Left ventricle myocardium inferior (tissue), 1 donor: ENCODE measurements around the gene RMND5A. TPM values are rescaled to one million over a fixed set of nuclear protein-coding genes. Genes with fewer than 3 reads are reported as not detected.
"Not testable (repeated sequence)": the region's sequence is repeated elsewhere in the genome, so short reads cannot be mapped to it uniquely, and the experiment has no call there.

ENCODE experiments used
- DNase-seq: peaks from one replicate; pipeline ENCODE4 v3.0.0-alpha.2; 2020
- H3K27ac ChIP-seq: fragments of 200-600 bp; replicated peaks from 2 replicates; pipeline ENCODE4 v1.8.0; 2021
- H3K27me3 ChIP-seq: fragments of 200-600 bp; 2 replicates; pipeline ENCODE4 v1.8.0; 2021; ENCODE audit warnings: low read depth
- H3K36me3 ChIP-seq: fragments of 200-600 bp; 2 replicates; pipeline ENCODE4 v1.8.0; 2021
- H3K4me1 ChIP-seq: fragments of 200-600 bp; 2 replicates; pipeline ENCODE4 v1.8.0; 2021
- H3K4me3 ChIP-seq: fragments of 200-600 bp; 2 replicates; pipeline ENCODE4 v1.8.0; 2021; ENCODE audit warnings: mild to moderate bottlenecking, moderate library complexity
- H3K9me3 ChIP-seq: fragments of 200-600 bp; replicated peaks from 2 replicates; pipeline ENCODE4 v1.8.0; 2021
- intact Hi-C: fragments of 100-400 bp; cut with micrococcal nuclease; formaldehyde crosslinking; loops from one replicate; pipeline ENCODE4 v1.11.0; 2022
- total RNA-seq: library from RNA; stranded (reverse); fragmentation: NEBNext Ultra II Directional; extraction: Animal tissue kit (Norgen Biotek cat#: 25700); gene quantifications from one replicate; pipeline ENCODE4 v1.2.1, GENCODE V29; 2021
- TF ChIP-seq, protein P1 (sequence below): fragments of 200-600 bp; IDR thresholded peaks from 2 replicates; pipeline ENCODE4 v1.8.0; 2021; ENCODE audit warnings: antibody characterized with exemption, mild to moderate bottlenecking, borderline replicate concordance
- donor health status: DM: no; HTN: yes; CAD: no; lungs with severe emphysema.

RMND5A gene
- total RNA-seq, 1 donor from 2014 or later, result 93.7 TPM

DNA sequence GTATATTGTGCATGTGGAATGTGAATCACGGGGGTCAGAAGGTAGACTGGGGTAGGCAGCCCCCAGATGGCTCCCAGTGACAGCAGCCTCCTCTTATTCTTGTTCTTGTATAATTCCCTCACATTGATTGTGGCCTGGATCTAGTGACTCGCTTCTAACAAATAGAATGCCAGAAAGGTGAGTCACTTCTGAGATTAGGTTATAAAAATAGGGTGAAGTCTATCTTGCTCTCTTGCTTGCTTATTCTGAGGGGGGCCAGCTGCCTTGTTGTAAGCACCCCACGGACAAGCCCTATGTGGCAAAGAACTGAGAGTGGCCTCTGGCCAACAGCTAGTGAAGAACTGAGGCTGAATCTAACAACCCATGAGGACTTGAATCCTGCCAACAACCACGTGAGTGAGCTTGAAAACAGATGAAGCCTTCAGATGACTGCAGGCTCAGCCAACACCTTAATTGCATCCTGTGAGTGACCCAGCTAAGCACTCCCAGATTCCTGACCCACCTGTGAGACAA lies 15.6 kb upstream of the RMND5A start:
- Histone ChIP-seq H3K27me3 (no peaks in the 10 kb centered on the region), H3K4me1 (peaks cover 32% of the 10 kb centered on the region), H3K4me3 (peak overlapping the region; percentile 42), H3K27ac (peak overlapping the region; percentile 92), H3K36me3 (no peaks in the 10 kb centered on the region), H3K9me3 (peaks cover 9% of the 10 kb centered on the region)
- intact Hi-C loops, result no loop called here
- peak; percentile 56 for DNase-seq
- TF ChIP-seq, protein P1, sequence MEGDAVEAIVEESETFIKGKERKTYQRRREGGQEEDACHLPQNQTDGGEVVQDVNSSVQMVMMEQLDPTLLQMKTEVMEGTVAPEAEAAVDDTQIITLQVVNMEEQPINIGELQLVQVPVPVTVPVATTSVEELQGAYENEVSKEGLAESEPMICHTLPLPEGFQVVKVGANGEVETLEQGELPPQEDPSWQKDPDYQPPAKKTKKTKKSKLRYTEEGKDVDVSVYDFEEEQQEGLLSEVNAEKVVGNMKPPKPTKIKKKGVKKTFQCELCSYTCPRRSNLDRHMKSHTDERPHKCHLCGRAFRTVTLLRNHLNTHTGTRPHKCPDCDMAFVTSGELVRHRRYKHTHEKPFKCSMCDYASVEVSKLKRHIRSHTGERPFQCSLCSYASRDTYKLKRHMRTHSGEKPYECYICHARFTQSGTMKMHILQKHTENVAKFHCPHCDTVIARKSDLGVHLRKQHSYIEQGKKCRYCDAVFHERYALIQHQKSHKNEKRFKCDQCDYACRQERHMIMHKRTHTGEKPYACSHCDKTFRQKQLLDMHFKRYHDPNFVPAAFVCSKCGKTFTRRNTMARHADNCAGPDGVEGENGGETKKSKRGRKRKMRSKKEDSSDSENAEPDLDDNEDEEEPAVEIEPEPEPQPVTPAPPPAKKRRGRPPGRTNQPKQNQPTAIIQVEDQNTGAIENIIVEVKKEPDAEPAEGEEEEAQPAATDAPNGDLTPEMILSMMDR, result no peak

DNA sequence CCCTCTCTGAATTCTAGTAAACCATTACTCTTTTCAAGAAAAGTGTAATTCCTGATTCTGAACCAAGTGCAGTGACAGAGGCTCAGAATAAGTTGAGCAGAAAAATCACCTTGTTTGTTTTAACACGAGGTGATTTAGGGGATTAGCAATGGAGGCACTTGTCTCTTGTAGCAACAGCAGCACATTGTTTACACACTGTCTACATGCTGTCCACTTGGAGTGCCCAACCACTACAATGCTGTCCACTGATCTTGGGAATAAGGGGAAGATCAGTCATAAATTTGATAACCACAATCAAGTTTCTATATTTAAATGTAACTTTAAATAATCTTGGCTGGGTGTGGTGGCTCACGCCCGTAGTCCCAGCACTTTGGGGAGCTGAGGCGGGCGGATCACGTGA lies 13.9 kb upstream of the RMND5A start:
- Histone ChIP-seq H3K27ac (peak overlapping the region; percentile 92), H3K4me1 (peaks cover 32% of the 10 kb centered on the region), H3K9me3 (peaks cover 9% of the 10 kb centered on the region), H3K36me3 (no peaks in the 10 kb centered on the region), H3K4me3 (no peak overlapping the region), H3K27me3 (no peaks in the 10 kb centered on the region)
- TF ChIP-seq, protein P1, result peak; percentile 10
- no peak for DNase-seq
- intact Hi-C loops, result no loop called here

DNA sequence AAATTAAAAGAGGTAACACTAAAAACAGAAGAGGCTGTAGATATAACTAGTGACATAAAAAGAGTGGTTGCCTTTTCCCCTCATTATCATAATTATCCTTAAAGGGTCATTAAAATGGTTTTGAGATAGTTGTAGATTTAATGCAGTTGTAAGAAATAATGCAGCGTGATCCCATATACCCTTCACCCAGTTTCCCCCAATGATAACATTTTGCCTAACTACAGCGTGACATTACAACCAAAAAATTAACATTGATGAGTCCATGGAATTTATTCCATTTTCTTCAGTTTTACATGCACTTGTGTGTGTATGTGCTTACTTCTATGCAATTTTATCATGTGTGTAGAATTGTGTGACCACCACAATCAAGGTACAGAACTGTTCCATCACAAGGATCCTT lies 13.2 kb upstream of the RMND5A start:
- Histone ChIP-seq H3K27me3 (no peaks in the 10 kb centered on the region), H3K36me3 (no peaks in the 10 kb centered on the region), H3K27ac (peak overlapping the region; percentile 92), H3K9me3 (peaks cover 9% of the 10 kb centered on the region), H3K4me3 (no peak overlapping the region), H3K4me1 (peaks cover 32% of the 10 kb centered on the region)
- no peak for DNase-seq
- intact Hi-C loops, result no loop called here
- TF ChIP-seq, protein P1, result no peak

DNA sequence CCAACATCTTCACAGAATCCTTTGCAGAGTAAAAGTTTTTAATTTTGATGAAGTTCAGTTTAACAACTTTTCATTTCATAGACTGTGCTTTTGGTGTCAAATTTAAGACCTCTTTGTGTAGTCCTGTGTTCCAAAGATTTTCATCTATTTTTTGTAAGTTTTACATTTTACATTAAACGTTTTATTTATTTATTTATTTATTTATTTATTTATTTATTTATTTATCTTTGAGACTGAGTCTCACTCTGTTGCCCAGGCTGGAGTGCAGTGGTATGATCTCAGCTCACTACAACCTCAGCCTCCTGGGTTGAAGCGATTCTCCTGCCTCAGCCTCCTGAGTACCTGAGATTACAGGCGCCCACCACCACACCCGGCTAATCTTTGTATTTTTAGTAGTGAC lies 12.0 kb upstream of the RMND5A start:
- H3K27ac ChIP-seq, H3K36me3 ChIP-seq, H3K9me3 ChIP-seq, H3K4me3 ChIP-seq, DNase-seq, intact Hi-C loops, H3K27me3 ChIP-seq: not testable (repeated sequence)
- peaks cover 31% of the 10 kb centered on the region for H3K4me1 ChIP-seq

DNA sequence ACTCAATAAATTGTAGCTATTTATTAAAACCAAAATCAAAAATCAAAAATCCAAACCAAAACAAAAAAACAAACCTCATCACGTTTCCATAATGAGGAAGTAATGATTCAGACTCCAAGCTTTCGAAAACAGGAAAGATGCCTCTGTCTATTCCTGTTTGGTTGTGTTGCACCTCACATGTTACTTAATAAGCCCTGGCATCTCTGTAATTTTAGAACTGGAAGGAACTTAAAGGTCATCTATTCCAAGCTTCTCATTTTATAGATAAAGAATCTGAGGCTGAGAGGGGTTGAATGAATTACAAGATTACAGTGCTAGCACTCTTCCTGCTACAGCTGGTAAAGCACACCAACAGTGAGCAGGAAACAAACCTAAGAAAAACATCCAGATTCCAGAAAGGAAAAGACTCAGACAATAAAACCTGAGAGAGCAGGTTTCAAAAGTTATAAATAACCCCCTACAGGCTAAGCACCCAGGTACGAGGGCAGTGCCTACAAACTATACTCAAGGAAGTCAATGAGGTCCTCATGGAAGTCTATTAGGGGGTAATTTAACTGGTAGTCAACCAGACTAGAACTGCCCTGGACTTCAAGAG lies 5.4 kb upstream of the RMND5A start:
- intact Hi-C loops, DNase-seq, H3K36me3 ChIP-seq, H3K4me1 ChIP-seq, H3K9me3 ChIP-seq, H3K27me3 ChIP-seq: not testable (repeated sequence)
- peak overlapping the region; percentile 41 for H3K4me3 ChIP-seq
- peak overlapping the region; percentile 81 for H3K27ac ChIP-seq

DNA sequence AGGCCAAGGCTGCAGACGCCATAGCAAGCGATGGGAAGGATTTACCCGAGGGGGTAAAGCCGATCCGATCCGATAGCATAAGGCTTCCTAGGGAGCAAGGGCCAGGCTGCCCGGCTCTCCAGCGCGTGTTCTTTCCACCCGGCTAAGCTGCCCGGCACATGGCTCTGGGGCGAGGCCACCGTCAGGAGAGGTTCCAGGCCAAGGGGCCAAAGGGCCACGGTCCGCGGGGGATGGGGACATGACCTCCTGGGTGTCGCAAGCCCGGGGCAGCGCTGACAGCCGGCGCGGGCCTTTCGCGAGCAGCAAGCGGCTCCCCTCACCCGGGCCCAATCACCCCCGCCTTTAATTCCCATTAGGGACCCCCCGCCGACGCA lies 841 bp upstream of the RMND5A start:
- Histone ChIP-seq H3K4me1 (peaks cover 12% of the 10 kb centered on the region), H3K27ac (peak overlapping the region; percentile 95), H3K4me3 (peak overlapping the region; percentile 83)
- DNase-seq, intact Hi-C loops, H3K9me3 ChIP-seq, H3K36me3 ChIP-seq, H3K27me3 ChIP-seq: not testable (repeated sequence)

DNA sequence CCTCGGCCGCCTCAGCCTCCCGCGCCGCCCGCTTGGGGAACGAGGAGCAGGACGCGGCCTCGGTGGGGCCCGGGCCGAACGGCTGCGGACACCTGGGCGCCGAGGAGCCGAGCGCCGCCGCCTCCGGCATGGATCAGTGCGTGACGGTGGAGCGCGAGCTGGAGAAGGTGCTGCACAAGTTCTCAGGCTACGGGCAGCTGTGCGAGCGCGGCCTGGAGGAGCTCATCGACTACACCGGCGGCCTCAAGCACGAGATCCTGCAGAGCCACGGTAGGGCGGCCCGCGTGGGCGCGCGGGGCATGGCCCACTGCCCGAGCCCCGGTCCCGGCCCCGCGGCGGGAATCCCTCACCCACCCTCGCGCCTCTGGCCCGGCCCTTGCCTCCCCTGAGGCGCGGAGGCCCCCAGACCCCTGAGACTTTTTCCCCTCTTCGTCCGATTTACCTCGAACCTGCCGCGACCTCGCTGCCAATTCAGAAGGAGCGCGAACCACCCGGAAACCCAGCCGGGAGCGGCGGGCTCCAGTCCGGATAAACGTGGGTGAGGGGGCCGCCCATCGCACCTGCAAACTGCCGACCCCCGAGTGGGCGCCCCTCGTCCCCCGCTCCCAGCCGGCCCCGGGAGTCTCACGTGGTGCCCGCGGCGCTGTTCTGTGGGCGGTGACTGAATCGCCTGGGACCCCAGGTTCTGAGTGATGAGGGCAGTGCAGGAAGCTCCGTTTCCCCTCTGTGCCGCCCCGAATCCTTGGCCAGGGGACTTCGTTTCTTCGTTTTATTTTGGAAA lies 639 bp downstream of the RMND5A start:
- H3K27me3 ChIP-seq, intact Hi-C loops, H3K36me3 ChIP-seq, H3K9me3 ChIP-seq, H3K4me1 ChIP-seq: not testable (repeated sequence)
- DNase-seq, result peak; percentile 32
- peak overlapping the region; percentile 95 for H3K27ac ChIP-seq
- peak overlapping the region; percentile 83 for H3K4me3 ChIP-seq

DNA sequence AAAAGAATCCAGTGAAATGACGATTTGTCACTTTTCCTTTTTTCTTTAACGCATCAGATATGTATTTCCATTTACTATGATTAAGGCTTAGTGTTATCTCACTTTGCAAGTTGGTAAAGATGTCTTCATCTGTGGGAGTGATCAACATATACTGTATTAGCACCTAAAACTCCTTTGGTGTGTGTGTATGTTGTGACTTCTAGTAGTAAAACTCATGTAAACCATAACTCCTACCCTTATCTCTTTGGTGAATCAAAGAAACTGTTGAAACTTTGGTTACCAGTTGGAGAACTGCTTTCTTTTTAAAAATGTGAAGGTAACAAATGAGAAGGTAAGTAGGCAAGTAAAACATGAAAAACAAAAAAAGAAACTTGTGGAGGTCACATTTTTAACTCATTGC lies 5.6 kb downstream of the RMND5A start:
- H3K4me1 ChIP-seq, DNase-seq, H3K36me3 ChIP-seq, H3K27me3 ChIP-seq, H3K27ac ChIP-seq, intact Hi-C loops, H3K9me3 ChIP-seq, H3K4me3 ChIP-seq: not testable (repeated sequence)

DNA sequence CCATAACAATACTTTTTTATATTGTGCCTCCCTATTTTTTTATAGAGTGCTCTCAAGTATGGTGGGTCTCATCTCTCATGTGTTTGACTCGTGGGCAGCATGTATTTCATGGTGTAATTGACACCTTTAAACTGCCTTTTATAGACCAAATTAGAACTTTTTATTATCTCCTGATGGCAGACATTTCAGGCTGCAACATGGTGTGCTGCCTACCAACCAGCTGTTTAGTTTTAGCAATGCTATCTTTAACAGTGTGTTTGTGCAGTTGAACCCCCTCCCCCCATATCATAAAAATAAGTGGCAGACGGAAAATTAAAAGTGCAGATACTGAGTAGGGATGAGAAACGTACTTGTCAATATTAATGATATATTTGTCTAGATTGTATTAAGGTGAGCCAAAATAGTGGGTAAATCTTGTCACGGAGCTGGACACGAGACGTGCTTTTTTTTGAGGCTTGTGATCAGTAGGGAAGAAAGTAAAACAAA lies 12.0 kb downstream of the RMND5A start:
- H3K27me3 ChIP-seq, H3K4me3 ChIP-seq, H3K27ac ChIP-seq, H3K4me1 ChIP-seq, H3K9me3 ChIP-seq, DNase-seq, H3K36me3 ChIP-seq, intact Hi-C loops: not testable (repeated sequence)

DNA sequence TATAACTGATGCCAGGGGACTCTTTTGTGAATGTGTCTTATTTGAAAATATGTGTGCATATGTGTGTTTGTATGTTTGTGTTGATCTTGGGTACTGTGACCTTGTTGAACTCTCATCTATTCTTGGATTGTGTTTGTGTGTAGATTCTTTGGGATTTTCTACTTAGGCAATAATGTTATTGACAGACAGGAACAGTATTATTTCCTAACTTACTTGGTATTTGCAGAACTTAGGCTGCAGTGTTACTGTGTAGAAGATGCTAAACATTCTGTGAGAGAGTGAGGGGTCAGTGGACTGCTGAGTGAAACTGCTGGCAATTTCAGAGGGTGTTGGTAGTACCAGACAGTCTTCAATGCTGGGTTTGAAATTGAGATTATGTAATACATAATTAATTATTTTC lies 12.7 kb downstream of the RMND5A start:
- not testable (repeated sequence) for H3K9me3 ChIP-seq

DNA sequence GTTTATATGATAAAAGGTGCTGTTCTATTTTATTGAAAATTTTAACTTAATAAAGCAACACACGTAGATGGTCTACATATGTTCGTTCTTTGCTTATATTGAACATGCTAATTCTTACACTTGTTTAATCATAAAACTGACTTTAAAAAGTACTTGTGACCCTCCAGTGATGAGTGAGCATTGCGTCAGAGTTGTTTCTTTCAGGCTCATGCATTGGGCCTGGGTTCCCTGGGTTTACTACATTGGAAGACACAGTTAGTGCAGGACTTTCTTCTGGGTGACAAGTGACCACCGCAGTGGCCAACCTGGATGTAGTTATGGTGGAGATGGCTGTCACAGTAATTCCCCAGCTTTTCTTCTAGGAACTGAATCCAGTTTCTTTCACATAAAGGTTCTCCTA lies 13.4 kb downstream of the RMND5A start:
- H3K27ac ChIP-seq, H3K36me3 ChIP-seq, H3K4me3 ChIP-seq, H3K27me3 ChIP-seq, H3K9me3 ChIP-seq, H3K4me1 ChIP-seq, DNase-seq, intact Hi-C loops: not testable (repeated sequence)

More for the DNA sequence above, 12.7 kb downstream of the RMND5A start:
- H3K27me3 ChIP-seq, H3K36me3 ChIP-seq, H3K27ac ChIP-seq, H3K4me3 ChIP-seq, H3K4me1 ChIP-seq, DNase-seq, intact Hi-C loops: not testable (repeated sequence)
